Measurements from ENCODE around the gene PRAMEF1. TPM values are rescaled to one million over a fixed set of nuclear protein-coding genes. Genes with fewer than 3 reads are reported as not detected.
"Not testable (repeated sequence)": the region's sequence is repeated elsewhere in the genome, so short reads cannot be mapped to it uniquely, and the experiment has no call there.

PRAMEF1 gene
- polyA plus RNA-seq, 2 donors, result not detected

- no peak overlapping the region for H3K27ac ChIP-seq (ENCODE audit: low read depth in 2 of 2, low read length in 1 of 2)
- H3K27me3 ChIP-seq (ENCODE audit: control insufficient read depth in 1 of 2, insufficient read depth in 2 of 2, low read length in 2 of 2), result no peaks in the 10 kb centered on the region
- 60 to 76% methylated on average over 2 of the region's 2 CpGs for WGBS, 2 donors
- H3K4me3 ChIP-seq (ENCODE audit: low read depth in 1 of 2, low read length in 2 of 2), result no peak overlapping the region
- no peaks in the 10 kb centered on the region for H3K36me3 ChIP-seq (ENCODE audit: control insufficient read depth in 2 of 2, insufficient read depth in 2 of 2, low read length in 1 of 2)
- no peaks in the 10 kb centered on the region for H3K9me3 ChIP-seq (ENCODE audit: control insufficient read depth in 2 of 2, insufficient read depth in 1 of 2, low read depth in 1 of 2, low read length in 1 of 2)
- H3K4me1 ChIP-seq (ENCODE audit: control insufficient read depth in 2 of 2, insufficient read depth in 2 of 2, low read length in 1 of 2), result no peaks in the 10 kb centered on the region
Measured at GRCh38 chr1:12799730-12800129, 8.5 kb downstream of the PRAMEF1 start.

DNA sequence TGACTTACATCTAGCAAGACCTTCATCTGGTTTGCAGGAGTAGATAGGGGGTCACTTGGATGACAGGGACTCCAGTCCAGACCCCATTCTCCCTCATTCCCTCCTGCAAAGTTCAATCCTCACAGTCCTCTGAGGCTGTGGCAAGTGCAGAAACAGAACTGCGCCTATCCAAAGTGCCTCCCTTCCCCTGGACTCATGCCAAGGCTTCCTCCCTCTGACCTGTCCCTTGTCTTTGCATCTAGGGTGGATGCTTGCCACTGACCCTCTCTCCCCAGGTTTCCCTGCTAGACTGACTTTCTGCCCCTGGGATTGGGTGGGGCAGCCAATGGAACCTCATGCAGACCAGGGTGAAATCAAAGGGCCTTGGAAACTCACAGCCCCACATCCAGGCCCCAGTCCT lies 18.7 kb downstream of the PRAMEF1 start:
- Histone ChIP-seq H3K27ac (ENCODE audit: low read depth in 2 of 2, low read length in 1 of 2) (no peak overlapping the region), H3K36me3 (ENCODE audit: control insufficient read depth in 2 of 2, insufficient read depth in 2 of 2, low read length in 1 of 2) (no peaks in the 10 kb centered on the region), H3K9me3 (ENCODE audit: control insufficient read depth in 2 of 2, insufficient read depth in 1 of 2, low read depth in 1 of 2, low read length in 1 of 2) (peaks cover 0 to 4% of the 10 kb centered on the region in 2 donors), H3K27me3 (ENCODE audit: control insufficient read depth in 1 of 2, insufficient read depth in 2 of 2, low read length in 2 of 2) (no peaks in the 10 kb centered on the region), H3K4me1 (ENCODE audit: control insufficient read depth in 2 of 2, insufficient read depth in 2 of 2, low read length in 1 of 2) (no peaks in the 10 kb centered on the region), H3K4me3 (ENCODE audit: low read depth in 1 of 2, low read length in 2 of 2) (no peak overlapping the region)
- 85 to 92% methylated on average over 1 of the region's 1 CpG for WGBS, 2 donors

GRCh38 chr1:12810691-12811408 lies 19.7 kb downstream of the PRAMEF1 start:
- Histone ChIP-seq H3K4me3 (ENCODE audit: low read depth in 1 of 2, low read length in 2 of 2) (no peak overlapping the region), H3K36me3 (ENCODE audit: control insufficient read depth in 2 of 2, insufficient read depth in 2 of 2, low read length in 1 of 2) (no peaks in the 10 kb centered on the region), H3K27me3 (ENCODE audit: control insufficient read depth in 1 of 2, insufficient read depth in 2 of 2, low read length in 2 of 2) (no peaks in the 10 kb centered on the region), H3K9me3 (ENCODE audit: control insufficient read depth in 2 of 2, insufficient read depth in 1 of 2, low read depth in 1 of 2, low read length in 1 of 2) (peaks cover 0 to 4% of the 10 kb centered on the region in 2 donors), H3K27ac (ENCODE audit: low read depth in 2 of 2, low read length in 1 of 2) (no peak overlapping the region), H3K4me1 (ENCODE audit: control insufficient read depth in 2 of 2, insufficient read depth in 2 of 2, low read length in 1 of 2) (no peaks in the 10 kb centered on the region)
- 62 to 71% methylated on average over 5 of the region's 5 CpGs for WGBS, 2 donors

DNA sequence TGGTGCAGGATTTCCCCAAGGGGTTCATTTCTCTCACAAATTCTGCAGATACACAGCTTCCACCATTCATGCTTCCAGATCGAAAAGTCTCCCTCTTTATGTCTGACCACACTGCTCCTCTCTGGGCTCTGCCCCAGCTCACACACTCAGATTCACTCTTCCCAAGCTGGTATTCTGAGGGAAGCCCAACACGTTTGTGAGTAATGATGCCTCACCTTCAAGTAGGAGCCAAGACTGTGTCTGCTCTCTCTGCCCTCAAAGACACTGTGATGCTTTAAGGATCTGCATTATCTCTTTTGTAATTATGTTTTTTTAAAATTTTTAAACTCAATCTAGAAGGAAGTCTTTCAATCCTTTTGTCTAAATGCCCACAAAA lies 20.2 kb downstream of the PRAMEF1 start:
- Histone ChIP-seq H3K27me3 (ENCODE audit: control insufficient read depth in 1 of 2, insufficient read depth in 2 of 2, low read length in 2 of 2) (no peaks in the 10 kb centered on the region), H3K9me3 (ENCODE audit: control insufficient read depth in 2 of 2, insufficient read depth in 1 of 2, low read depth in 1 of 2, low read length in 1 of 2) (peaks cover 0 to 3% of the 10 kb centered on the region in 2 donors), H3K4me3 (ENCODE audit: low read depth in 1 of 2, low read length in 2 of 2) (no peak overlapping the region), H3K27ac (ENCODE audit: low read depth in 2 of 2, low read length in 1 of 2) (no peak overlapping the region), H3K36me3 (ENCODE audit: control insufficient read depth in 2 of 2, insufficient read depth in 2 of 2, low read length in 1 of 2) (no peaks in the 10 kb centered on the region), H3K4me1 (ENCODE audit: control insufficient read depth in 2 of 2, insufficient read depth in 2 of 2, low read length in 1 of 2) (no peaks in the 10 kb centered on the region)
- WGBS, 2 donors, result 48% methylated on average over 2 of the region's 2 CpGs

DNA sequence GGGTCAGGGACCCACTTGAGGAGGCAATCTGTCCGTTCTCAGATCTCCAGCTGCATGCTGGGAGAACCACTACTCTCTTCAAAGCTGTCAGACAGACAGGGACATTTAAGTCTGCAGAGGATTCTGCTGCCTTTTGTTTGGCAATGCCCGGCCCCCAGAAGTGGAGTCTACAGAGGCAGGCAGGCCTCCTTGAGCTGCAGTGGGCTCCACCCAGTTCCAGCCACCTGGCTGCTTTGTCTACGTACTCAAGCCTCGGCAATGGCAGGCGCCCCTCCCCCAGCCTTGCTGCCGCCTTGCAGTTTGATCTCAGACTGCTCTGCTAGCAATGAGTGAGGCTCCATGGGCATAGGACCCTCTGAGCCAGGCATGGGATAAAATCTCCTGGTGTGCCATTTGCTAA lies 27.9 kb downstream of the PRAMEF1 start:
- H3K4me1 ChIP-seq (ENCODE audit: control insufficient read depth in 2 of 2, insufficient read depth in 2 of 2, low read length in 1 of 2); H3K27ac ChIP-seq (ENCODE audit: low read depth in 2 of 2, low read length in 1 of 2); H3K36me3 ChIP-seq (ENCODE audit: control insufficient read depth in 2 of 2, insufficient read depth in 2 of 2, low read length in 1 of 2); H3K4me3 ChIP-seq (ENCODE audit: low read depth in 1 of 2, low read length in 2 of 2); H3K9me3 ChIP-seq (ENCODE audit: control insufficient read depth in 2 of 2, insufficient read depth in 1 of 2, low read depth in 1 of 2, low read length in 1 of 2); H3K27me3 ChIP-seq (ENCODE audit: control insufficient read depth in 1 of 2, insufficient read depth in 2 of 2, low read length in 2 of 2): not testable (repeated sequence)
- WGBS, 2 donors, result 63 to 64% methylated on average over 6 of the region's 6 CpGs

- not testable (repeated sequence) for H3K4me1 ChIP-seq (ENCODE audit: control insufficient read depth in 2 of 2, insufficient read depth in 2 of 2, low read length in 1 of 2); H3K4me3 ChIP-seq (ENCODE audit: low read depth in 1 of 2, low read length in 2 of 2); H3K36me3 ChIP-seq (ENCODE audit: control insufficient read depth in 2 of 2, insufficient read depth in 2 of 2, low read length in 1 of 2); H3K9me3 ChIP-seq (ENCODE audit: control insufficient read depth in 2 of 2, insufficient read depth in 1 of 2, low read depth in 1 of 2, low read length in 1 of 2); H3K27me3 ChIP-seq (ENCODE audit: control insufficient read depth in 1 of 2, insufficient read depth in 2 of 2, low read length in 2 of 2); H3K27ac ChIP-seq (ENCODE audit: low read depth in 2 of 2, low read length in 1 of 2)
- 62% methylated on average over 3 of the region's 3 CpGs for WGBS, 2 donors
Measured at GRCh38 chr1:12831310-12831709, 40.1 kb downstream of the PRAMEF1 start, which contains the start of gene PRAMEF11. Gene PRAMEF11 (minus strand): TSS chr1:12831410. CDS start chr1:12828789, 2,621 bp downstream.

DNA sequence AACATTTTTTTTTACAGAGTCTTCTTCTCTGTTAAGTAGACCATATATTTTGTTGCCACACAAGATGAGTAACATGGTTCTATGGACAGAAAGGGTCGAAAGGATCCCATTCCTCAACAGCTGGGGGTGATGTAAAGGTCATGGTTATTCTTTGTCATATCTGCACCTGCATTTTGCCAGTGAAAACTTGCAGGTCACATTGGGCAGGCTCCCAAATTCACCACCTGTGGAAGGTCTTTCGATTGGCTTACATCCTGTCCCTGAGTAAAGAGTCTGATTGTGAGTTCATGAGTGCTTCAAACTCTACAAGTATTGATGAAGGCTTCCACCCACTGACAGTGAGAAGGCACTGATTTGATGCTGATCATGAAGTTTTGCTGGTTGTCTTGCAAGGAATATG lies 42.1 kb downstream of the PRAMEF1 start:
- 35 to 46% methylated on average over 2 of the region's 2 CpGs for WGBS, 2 donors
- H3K4me1 ChIP-seq (ENCODE audit: control insufficient read depth in 2 of 2, insufficient read depth in 2 of 2, low read length in 1 of 2); H3K36me3 ChIP-seq (ENCODE audit: control insufficient read depth in 2 of 2, insufficient read depth in 2 of 2, low read length in 1 of 2); H3K27ac ChIP-seq (ENCODE audit: low read depth in 2 of 2, low read length in 1 of 2); H3K9me3 ChIP-seq (ENCODE audit: control insufficient read depth in 2 of 2, insufficient read depth in 1 of 2, low read depth in 1 of 2, low read length in 1 of 2); H3K27me3 ChIP-seq (ENCODE audit: control insufficient read depth in 1 of 2, insufficient read depth in 2 of 2, low read length in 2 of 2); H3K4me3 ChIP-seq (ENCODE audit: low read depth in 1 of 2, low read length in 2 of 2): not testable (repeated sequence)

Other genes starting within 250 kb of the PRAMEF1 start
- 10 to 100 TPM; 73.1 to 83.7 TPM for gene DHRS3, start 173.2 kb upstream of the PRAMEF1 start, polyA plus RNA-seq
- gene AADACL4, start 147.3 kb upstream of the PRAMEF1 start, polyA plus RNA-seq, result not detected
- not detected for gene AADACL3, start 75.3 kb upstream of the PRAMEF1 start, polyA plus RNA-seq
- not detected for gene CFAP107, start 45.2 kb upstream of the PRAMEF1 start, polyA plus RNA-seq
- not detected for gene PRAMEF12, start 17.7 kb upstream of the PRAMEF1 start, polyA plus RNA-seq
- not detected for gene PRAMEF11, start 40.0 kb downstream of the PRAMEF1 start, polyA plus RNA-seq
- gene HNRNPCL1, start 57.3 kb downstream of the PRAMEF1 start, polyA plus RNA-seq, result not detected
- not detected for gene PRAMEF2, start 65.7 kb downstream of the PRAMEF1 start, polyA plus RNA-seq
- not detected for gene PRAMEF4, start 94.8 kb downstream of the PRAMEF1 start, polyA plus RNA-seq
- not detected for gene PRAMEF10, start 106.9 kb downstream of the PRAMEF1 start, polyA plus RNA-seq
- not detected for gene PRAMEF7, start 125.2 kb downstream of the PRAMEF1 start, polyA plus RNA-seq
- gene PRAMEF6, start 156.2 kb downstream of the PRAMEF1 start, polyA plus RNA-seq, result not detected